C4-2B (cell line): ENCODE results near the gene CAPN12.

ENCODE experiments used
- H3K27ac ChIP-seq: fragments of 450-650 bp; 2 replicates; pipeline ENCODE4 v1.5.1; 2017
- CTCF ChIP-seq: fragments of 450-650 bp; conservative IDR thresholded peaks from 2 replicates; pipeline ENCODE4 v1.5.1; 2017; ENCODE audit warnings: mild to moderate bottlenecking
- ZFX ChIP-seq: fragments of 450-650 bp; IDR thresholded peaks from 2 replicates; pipeline ENCODE4 v1.6.1; 2017

The CAPN12 gene

GRCh38 chr19:38742906-38743305, 1.4 kb downstream of the CAPN12 start:
- H3K27ac ChIP-seq: no peak overlapping the region
- no peak for TF ChIP-seq CTCF
- no peak for TF ChIP-seq ZFX

DNA sequence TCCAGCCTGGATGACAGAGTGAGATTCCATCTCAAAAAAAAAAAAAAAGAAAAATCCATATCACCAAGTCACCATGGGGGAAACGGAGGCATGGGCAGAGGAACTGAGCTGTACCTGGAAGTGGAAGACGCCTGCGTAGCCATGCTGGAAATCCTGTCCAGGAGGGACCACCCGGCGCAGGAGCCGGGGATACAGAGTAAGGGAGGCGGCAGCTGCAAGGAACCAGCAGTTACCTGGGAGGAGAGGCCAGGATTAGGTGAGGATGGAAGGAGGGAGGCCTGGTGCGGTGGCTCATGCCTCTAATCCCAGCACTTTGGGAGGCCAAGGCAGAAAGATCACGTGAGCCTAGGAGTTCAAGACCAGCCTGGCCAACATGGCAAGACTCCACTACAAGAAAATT, 2.0 kb downstream of the CAPN12 start:
- no peak for TF ChIP-seq ZFX
- no peak for TF ChIP-seq CTCF
- no peak overlapping the region for H3K27ac ChIP-seq

GRCh38 chr19:38741670-38742069, 2.6 kb downstream of the CAPN12 start:
- no peak overlapping the region for H3K27ac ChIP-seq
- TF ChIP-seq CTCF (no peak), ZFX (no peak)

GRCh38 chr19:38740932-38741331, 3.3 kb downstream of the CAPN12 start:
- no peak overlapping the region for H3K27ac ChIP-seq
- no peak for TF ChIP-seq CTCF
- TF ChIP-seq ZFX: no peak

DNA sequence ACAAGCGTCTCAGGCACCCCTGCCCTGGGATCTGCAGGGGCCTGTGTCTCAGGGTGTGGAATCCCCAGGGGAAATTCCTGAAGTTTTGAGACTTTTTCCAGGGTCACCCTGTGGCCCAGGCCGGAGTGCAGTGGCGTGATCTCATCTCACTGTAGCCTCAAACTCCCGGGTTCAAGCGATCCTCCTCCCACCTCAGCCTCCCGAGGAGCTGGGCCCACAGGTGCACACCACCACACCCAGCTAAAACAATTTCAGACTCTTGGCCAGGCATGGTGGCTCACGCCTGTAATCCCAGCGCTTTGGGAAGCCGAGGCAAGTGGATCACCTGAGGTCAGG, 4.0 kb downstream of the CAPN12 start:
- TF ChIP-seq ZFX: no peak
- no peak for TF ChIP-seq CTCF
- H3K27ac ChIP-seq: no peak overlapping the region

DNA sequence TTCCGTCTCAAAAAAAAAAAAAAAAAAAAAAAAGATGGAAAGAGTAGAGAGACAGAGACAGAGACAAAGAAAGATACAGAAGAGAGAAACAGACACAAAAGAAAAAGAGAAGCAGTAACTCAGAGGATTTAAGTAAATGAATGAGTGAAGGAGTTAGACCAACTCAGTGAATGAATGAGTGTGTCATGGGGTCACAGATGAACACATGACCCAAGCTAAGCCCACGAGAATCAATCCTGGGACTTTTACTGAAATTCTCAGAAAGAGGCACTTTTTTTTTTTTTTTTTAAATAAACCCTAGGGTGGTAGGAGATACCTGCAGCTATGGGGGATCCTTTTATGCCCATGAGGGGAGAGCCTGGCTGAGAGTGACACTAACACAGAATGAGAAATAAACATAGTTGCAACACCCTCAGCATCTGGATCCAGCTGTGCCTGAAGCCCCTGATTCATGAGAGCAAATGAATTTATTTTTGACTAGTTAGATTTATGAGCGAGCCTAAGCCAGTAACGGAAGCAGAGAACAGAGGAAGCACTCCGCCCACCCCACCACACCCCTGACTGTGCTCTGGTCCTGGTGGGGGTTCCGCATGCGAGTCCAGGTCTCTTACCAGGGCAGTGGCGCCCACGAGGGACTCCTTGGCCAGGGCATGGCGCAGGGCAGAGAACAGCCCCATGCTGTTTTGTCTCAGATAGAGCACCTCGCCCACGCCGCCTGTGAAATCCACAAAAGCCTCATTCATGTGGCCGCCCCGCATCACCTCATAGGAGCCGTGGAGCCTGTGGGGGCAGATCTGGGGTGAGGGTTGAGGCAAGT, 4.6 kb downstream of the CAPN12 start:
- TF ChIP-seq CTCF: no peak
- no peak for TF ChIP-seq ZFX
- no peak overlapping the region for H3K27ac ChIP-seq

- H3K27ac ChIP-seq: no peak overlapping the region
- TF ChIP-seq ZFX: no peak
Observed at GRCh38 chr19:38737921-38738737, 6.1 kb downstream of the CAPN12 start.
